ENCODE data around the gene DHX9. TPM values are rescaled to one million over a fixed set of nuclear protein-coding genes. Genes with fewer than 3 reads are reported as not detected.

The DHX9 gene
- polyA plus RNA-seq, 2 of the 4 experiments (the other 2 are of a cell fraction) = 205 to 247 TPM

- CTCF ChIA-PET = interaction anchor here (0.9 to 1.4 kb wide), 4 partner anchors 15 to 213 kb away, joined by 3 to 8 read pairs (median 4); no protein-coding TSS in a partner anchor
- no peaks in the 10 kb centered on the region for H3K4me1 ChIP-seq
- H3K27ac ChIP-seq = no peak overlapping the region
- H3K4me2 ChIP-seq = no peak overlapping the region
- WGBS (ENCODE audit: missing lambda C conversion rate) = 69% methylated on average over 4 of the region's 4 CpGs
- TF ChIP-seq KDM5A (IDR thresholded peaks at IDR 0.05) (no peak), CBX8 (IDR thresholded peaks at IDR 0.05) (no peak), JUNB (IDR thresholded peaks at IDR 0.05) (no peak), RFX5 (IDR thresholded peaks at IDR 0.05) (no peak), EHF (CRISPR knock-in tag; IDR thresholded peaks at IDR 0.05) (no peak), ZC3H11A (IDR thresholded peaks at IDR 0.05) (no peak), FOXS1 (CRISPR knock-in tag; IDR thresholded peaks at IDR 0.05) (no peak), HEYL (CRISPR knock-in tag; IDR thresholded peaks at IDR 0.05) (no peak), NPAS2 (CRISPR knock-in tag; IDR thresholded peaks at IDR 0.05; ENCODE audit: borderline replicate concordance) (no peak), BHLHE40 (IDR thresholded peaks at IDR 0.05; ENCODE audit: low read depth, low read length) (no peak), ESRRA (IDR thresholded peaks at IDR 0.05; ENCODE audit: borderline replicate concordance, low read length) (no peak), RARB (CRISPR knock-in tag; IDR thresholded peaks at IDR 0.05) (no peak), REST (IDR thresholded peaks at IDR 0.05) (no peak), SREBF2 (IDR thresholded peaks at IDR 0.05) (no peak), HMGXB4 (CRISPR knock-in tag; IDR thresholded peaks at IDR 0.05; ENCODE audit: borderline replicate concordance) (no peak), ZFP36 (IDR thresholded peaks at IDR 0.05; ENCODE audit: borderline replicate concordance, partially characterized antibody) (no peak), SMC3 (IDR thresholded peaks at IDR 0.05) (no peak), ZSCAN20 (CRISPR knock-in tag; IDR thresholded peaks at IDR 0.05) (no peak), MAFK (IDR thresholded peaks at IDR 0.05; ENCODE audit: partially characterized antibody) (no peak), RAD21 (conservative IDR thresholded peaks at IDR 0.05 in 1 of 2, IDR thresholded peaks at IDR 0.05 in 1 of 2) (no peak)
- ATAC-seq (peak; percentile 43 to 53; a peak in 3 of 6 replicates), DNase-seq (ENCODE audit: low read depth in 1 of 2, low spot score in 1 of 2) (no peak), FAIRE-seq (no peak)
- H3K4me3 ChIP-seq = no peak overlapping the region
- POLR2A ChIA-PET = no interaction called here
- peaks cover 3% of the 10 kb centered on the region; the same call in 1 of the 3 replicates for H3K9me3 ChIP-seq
These were observed 27.0 kb upstream of the DHX9 start for GRCh38 chr1:182811975-182812722.

- ChIA-PET CTCF (no interaction called here), POLR2A (no interaction called here)
- no peak overlapping the region for H3K4me3 ChIP-seq
- H3K4me1 ChIP-seq = no peaks in the 10 kb centered on the region
- H3K9me3 ChIP-seq = no peaks in the 10 kb centered on the region
- no peak overlapping the region for H3K4me2 ChIP-seq
- FAIRE-seq (no peak), DNase-seq (ENCODE audit: low read depth in 1 of 2, low spot score in 1 of 2) (no peak), ATAC-seq (no peak)
- no peak overlapping the region for H3K27ac ChIP-seq
- WGBS (ENCODE audit: missing lambda C conversion rate) = 69% methylated on average over 2 of the region's 2 CpGs
- no peak for TF ChIP-seq HOXA7 (CRISPR knock-in tag; IDR thresholded peaks at IDR 0.05)
- no peak for TF ChIP-seq CEBPB (IDR thresholded peaks at IDR 0.05)
- TF ChIP-seq FOXS1 (CRISPR knock-in tag; IDR thresholded peaks at IDR 0.05) = no peak
- no peak for TF ChIP-seq POLR2A (IDR thresholded peaks at IDR 0.05; ENCODE audit: low read length)
- TF ChIP-seq ZNF302 (CRISPR knock-in tag; IDR thresholded peaks at IDR 0.05) = no peak
- TF ChIP-seq ZC3H11A (IDR thresholded peaks at IDR 0.05) = no peak
- no peak for TF ChIP-seq MYC (IDR thresholded peaks at IDR 0.05; ENCODE audit: borderline replicate concordance, low read length)
- no peak for TF ChIP-seq HES2 (IDR thresholded peaks at IDR 0.05)
- no peak for TF ChIP-seq USF2 (IDR thresholded peaks at IDR 0.05)
- TF ChIP-seq CHD2 (IDR thresholded peaks at IDR 0.05; ENCODE audit: low read length, partially characterized antibody) = no peak
- no peak for TF ChIP-seq BHLHE40 (IDR thresholded peaks at IDR 0.05; ENCODE audit: low read depth, low read length)
- TF ChIP-seq MAFK (IDR thresholded peaks at IDR 0.05; ENCODE audit: partially characterized antibody) = no peak
- TF ChIP-seq SMC3 (IDR thresholded peaks at IDR 0.05) = no peak
- no peak for TF ChIP-seq HOXB5 (CRISPR knock-in tag; IDR thresholded peaks at IDR 0.05)
- TF ChIP-seq RFX5 (IDR thresholded peaks at IDR 0.05) = no peak
- TF ChIP-seq JUN (IDR thresholded peaks at IDR 0.05) = no peak
- TF ChIP-seq HOXB13 (CRISPR knock-in tag; IDR thresholded peaks at IDR 0.05; ENCODE audit: low read depth) = no peak
- TF ChIP-seq ATOH8 (CRISPR knock-in tag; IDR thresholded peaks at IDR 0.05; ENCODE audit: low read depth) = no peak
These were observed 22.3 kb upstream of the DHX9 start for GRCh38 chr1:182816863-182817262.
